HCEC 1CT (cell line): ENCODE results near the gene ACVR2A.
A peak's percentile ranks its signal among the peaks of the same experiment; 100 is the strongest.

Source experiments
- DNase-seq: peaks from one replicate; pipeline ENCODE4 v3.0.0-alpha.2; 2017

The ACVR2A gene

GRCh38 chr2:147927053-147927588, 82.3 kb downstream of the ACVR2A start:
- DNase-seq, result no peak

- no peak for DNase-seq
These were observed 89.1 kb downstream of the ACVR2A start for GRCh38 chr2:147933931-147934330.

GRCh38 chr2:147934881-147935620, 90.2 kb downstream of the ACVR2A start:
- no peak for DNase-seq

GRCh38 chr2:147937744-147938349, 93.0 kb downstream of the ACVR2A start:
- DNase-seq, result peak; percentile 34

GRCh38 chr2:147939313-147939712, 94.5 kb downstream of the ACVR2A start:
- DNase-seq, result no peak

- no peak for DNase-seq
These were observed 100.8 kb downstream of the ACVR2A start for GRCh38 chr2:147945660-147946059.

GRCh38 chr2:147952118-147952517, 107.3 kb downstream of the ACVR2A start:
- DNase-seq, result no peak

GRCh38 chr2:147968571-147968970, 123.7 kb downstream of the ACVR2A start:
- no peak for DNase-seq

GRCh38 chr2:147976102-147976501, 131.3 kb downstream of the ACVR2A start:
- no peak for DNase-seq

GRCh38 chr2:147977679-147978078, 132.8 kb downstream of the ACVR2A start:
- no peak for DNase-seq
